ENCODE measurements around the gene RPIA.

DNA sequence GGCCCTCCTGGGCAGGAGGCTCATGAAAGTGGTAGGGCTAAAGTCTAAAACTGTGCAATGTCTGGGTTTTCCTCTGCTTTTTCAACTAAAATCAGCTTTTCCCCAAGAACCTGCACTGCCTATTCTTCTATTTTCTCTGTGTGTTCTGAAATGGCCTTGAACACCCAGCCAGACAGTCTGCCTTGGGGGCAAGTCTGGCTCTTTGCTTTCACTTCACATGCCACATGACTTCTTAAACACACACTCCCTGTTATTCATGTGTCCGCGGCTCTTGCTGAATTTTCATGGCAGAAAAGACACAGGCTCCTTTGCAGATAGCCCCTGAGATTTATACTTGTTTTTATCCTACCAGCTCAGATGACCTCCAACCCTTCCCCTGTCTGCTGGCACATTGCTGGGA, 10.6 kb upstream of the RPIA start:
- TF ChIP-seq, protein P1, sequence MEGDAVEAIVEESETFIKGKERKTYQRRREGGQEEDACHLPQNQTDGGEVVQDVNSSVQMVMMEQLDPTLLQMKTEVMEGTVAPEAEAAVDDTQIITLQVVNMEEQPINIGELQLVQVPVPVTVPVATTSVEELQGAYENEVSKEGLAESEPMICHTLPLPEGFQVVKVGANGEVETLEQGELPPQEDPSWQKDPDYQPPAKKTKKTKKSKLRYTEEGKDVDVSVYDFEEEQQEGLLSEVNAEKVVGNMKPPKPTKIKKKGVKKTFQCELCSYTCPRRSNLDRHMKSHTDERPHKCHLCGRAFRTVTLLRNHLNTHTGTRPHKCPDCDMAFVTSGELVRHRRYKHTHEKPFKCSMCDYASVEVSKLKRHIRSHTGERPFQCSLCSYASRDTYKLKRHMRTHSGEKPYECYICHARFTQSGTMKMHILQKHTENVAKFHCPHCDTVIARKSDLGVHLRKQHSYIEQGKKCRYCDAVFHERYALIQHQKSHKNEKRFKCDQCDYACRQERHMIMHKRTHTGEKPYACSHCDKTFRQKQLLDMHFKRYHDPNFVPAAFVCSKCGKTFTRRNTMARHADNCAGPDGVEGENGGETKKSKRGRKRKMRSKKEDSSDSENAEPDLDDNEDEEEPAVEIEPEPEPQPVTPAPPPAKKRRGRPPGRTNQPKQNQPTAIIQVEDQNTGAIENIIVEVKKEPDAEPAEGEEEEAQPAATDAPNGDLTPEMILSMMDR (IDR thresholded peaks at IDR 0.05; ENCODE audit: low read length), result no peak
- no peak for TF ChIP-seq EZH2 (IDR thresholded peaks at IDR 0.05; ENCODE audit: borderline replicate concordance, low read length)

Data from OCI-LY1 (cell line).